Activated effector memory CD4-positive, alpha-beta T cell treated with anti-CD3 and anti-CD28 coated beads, Interleukin-2, amount 50 U/mL, for 16 hours (primary cell): ENCODE results near the gene ZXDC.

Experiments used
- DNase-seq: peaks from one replicate; pipeline ENCODE4 v3.0.0-alpha.2; 2020

Gene ZXDC

DNA sequence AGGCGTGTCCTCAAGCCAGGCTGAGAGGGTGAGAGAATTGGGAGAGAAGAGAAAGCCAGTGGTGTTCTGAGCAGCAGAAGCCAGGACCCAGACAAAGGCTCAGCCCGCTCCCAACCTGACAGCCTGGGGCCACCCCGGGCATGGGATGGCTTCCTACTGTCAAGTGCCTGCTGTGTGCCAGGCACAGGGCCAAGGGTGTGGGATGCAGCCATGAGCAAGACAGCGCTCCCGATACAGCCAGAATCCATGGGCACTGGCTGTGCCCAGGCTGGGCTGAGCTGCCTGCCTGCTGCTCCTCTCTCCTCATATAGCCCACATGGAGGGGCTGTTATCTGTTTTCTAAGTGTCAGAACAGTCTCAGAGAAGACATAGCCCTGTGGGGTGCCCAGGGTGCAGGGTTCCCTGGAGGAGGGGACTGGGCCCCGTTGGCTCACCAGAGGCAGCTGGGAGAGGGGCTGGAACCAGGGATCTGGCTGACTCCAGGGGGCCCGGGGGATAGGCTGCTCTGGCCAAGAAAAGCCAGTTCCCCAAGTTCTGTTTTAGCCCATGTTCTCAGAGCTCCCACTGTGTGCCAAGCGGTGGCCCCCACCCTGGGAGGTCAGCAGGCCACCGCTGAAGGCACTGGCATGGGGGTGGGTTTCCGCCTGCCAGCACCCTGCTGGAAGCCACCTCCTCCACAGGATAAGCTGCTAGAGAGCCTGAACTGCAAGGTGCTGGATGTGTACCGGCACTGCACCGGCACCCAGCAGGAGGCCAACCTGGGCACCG, 42.0 kb downstream of the ZXDC start:
- no peak for DNase-seq

DNA sequence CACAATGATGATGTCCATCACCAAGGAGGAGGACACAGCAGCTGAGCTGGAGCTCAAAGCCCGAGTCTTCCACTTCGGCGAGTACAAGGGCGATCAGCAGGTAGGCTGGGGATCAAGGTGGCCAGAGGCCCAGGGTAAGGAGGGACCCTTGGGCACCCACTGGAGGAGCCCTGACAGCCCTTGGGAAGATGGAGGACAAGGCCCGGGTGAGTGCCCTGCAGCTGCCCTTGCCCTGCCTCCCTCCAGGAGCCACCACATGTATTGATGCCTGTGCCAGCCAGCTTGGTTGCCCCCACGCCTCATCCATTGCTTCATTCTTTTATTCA, 42.6 kb downstream of the ZXDC start:
- DNase-seq: no peak

DNA sequence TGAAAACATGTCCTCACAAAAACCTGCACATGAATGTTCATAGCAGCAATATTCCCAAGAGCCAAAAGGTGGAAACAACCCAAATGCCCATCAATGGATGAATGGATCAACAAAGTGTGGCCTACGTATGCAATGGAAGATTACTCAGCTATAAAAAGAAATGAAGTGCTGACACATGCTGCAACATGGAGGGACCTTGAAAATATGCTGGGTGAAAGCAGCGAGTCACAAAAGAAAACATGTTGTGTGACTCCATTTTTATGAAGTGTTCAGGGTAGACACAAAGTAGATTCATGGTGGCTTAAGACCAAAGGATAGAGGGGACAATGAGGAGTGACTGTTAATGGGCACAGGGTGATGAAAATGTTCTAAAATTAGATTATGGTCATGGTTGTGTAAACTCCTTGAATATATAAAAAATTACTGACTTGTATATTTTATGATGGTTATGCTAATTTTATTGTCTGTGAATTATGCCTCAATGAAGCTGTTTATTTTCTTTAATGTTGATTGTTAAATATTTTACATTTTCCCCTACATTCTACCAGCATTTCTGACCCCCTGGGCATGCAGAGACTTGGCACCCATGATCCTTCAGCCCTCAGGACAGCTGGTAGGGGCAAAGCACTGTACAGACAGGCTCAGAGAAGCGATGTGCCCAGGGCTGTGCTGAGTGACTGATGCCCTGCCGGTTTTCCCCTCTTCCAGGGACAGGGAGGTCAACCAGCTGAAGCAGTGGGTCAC, 43.2 kb downstream of the ZXDC start:
- no peak for DNase-seq

DNA sequence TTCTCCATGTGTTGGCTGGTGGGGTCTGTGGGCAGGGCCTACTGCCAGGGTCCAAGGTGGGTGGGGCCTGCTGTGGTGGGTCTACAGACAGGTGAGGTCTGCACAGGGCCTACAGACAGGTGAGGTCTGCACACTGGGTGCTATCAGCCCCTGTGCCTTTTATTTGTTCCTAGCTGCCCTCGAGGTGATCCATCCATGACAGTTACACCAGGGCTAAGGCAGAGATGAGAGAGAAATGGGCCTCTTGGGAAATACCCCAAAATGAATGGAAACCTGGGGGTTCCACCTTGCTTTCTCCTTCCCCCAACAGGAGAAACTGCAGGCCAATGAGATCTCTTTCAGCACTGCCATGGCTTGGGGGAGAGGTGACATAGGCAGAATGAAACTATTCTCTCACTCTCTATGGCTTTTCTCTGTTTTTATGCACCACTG, 44.6 kb downstream of the ZXDC start:
- no peak for DNase-seq

DNA sequence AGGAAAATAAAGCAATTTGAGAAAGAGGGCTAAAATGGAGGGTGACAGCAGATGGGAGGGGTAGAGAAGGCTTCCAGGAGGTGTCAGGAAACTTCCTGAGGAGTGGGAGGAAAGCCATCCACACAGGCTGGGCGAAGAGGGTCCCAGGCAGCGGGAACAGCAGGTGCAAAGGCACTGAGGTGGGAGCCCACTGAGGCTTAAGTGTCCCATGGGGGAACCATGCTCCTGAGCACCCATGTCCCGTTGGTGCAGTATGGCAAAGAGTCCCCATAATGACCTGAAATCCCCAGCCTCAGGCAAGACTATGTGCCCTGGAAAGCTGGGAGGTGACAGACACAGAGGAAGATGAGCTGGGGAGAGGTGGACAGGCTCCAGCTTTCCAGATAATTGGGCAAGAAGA, 50.9 kb downstream of the ZXDC start:
- DNase-seq: no peak

DNA sequence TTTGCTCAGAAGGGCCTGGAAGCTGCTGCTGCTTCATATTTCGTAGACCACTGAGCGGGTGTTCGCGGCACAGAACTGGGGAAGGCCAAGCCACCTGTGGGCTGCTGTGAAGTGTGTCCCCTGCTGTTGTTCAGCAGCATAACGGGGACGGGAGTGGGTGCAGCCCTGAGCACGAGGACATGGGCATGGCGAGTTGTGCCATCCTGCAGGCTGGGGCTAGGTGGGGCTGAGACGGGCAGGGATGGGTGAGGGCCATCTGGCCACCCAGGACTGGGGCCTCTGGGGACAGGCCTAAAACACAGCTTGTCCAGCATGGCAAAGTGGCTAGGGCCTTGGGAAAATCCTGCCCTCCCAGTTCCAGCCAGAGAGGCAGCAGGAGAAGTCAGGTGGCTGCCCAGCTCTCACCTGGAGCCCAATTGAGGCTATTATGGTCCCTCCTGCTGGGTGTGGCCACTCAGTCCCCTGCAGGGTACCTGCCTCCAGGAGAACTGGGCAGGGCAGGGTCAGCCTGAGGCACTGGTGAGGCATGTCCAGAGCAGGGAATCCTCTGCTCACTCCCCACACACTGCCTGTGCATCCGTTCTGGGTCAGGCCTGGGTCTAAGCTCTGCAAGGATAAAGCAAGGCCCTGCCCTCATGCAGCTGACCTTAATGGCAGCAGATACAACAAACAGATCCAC, 51.5 kb downstream of the ZXDC start:
- no peak for DNase-seq

DNA sequence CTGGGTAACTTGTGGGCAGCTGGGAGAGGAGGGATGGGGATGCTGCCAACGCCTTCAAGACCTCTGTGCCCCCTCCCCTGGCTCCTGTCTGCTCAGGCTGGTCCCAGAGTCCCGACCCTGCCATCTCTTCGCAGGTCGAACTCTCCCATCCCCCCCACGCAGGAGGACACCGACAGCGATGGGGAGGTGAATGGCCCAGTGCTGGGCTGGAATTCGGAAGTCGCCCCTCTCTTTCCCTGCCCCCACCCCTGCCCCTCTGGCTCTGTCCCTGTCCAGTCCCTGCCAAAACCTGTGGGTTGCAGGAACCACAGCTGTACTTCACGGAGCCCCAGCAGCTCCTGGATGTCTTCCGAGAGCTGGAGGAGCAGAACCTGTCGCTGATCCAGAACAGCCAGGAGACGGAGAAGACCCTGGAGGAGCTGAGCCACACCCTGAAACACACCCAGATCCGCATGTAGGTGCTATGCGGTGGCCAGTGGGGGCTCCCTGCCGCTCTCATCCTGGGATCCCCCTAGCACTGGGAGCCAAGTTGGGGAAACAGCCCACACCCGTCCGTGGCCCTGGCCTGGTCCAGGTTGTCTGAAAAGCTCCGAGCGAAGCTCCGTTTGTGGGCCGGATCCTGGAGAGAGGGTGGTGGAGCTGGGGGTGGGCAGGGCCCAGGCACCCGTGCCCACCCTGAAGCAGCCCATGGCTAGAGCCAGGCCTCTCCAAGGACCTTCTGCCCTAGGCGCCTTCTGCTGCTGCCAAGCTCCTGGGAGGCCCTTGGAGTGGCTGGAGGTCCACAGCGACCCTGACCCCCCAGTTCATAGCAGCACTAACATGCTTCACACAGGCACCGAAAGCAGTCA, 52.3 kb downstream of the ZXDC start:
- DNase-seq: no peak

DNA sequence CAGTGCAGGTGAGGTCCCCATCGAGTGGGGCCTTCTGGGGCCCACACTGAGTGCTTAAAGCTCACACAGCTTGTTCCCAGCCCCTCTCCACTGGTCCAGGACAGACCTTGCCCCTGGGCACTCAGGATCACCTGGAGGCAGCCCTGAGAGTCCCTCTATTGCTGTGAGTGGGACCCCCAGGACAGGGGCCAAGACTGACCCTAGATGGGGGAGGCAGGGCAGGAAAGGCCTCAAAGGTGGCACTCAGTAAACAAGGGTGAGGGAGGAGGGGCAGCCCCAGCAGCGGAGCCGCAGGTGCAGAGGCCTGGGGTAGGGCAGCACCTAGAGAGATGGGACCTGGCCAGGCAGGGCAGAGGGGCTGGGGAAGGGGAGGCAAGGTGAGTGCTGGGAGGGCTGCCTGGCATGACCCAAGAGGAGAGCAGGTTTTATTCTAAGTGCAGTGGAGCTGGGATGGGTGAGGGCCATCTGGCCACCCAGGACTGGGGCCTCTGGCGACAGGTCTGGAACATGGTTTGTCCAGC, 53.1 kb downstream of the ZXDC start:
- DNase-seq: no peak

DNA sequence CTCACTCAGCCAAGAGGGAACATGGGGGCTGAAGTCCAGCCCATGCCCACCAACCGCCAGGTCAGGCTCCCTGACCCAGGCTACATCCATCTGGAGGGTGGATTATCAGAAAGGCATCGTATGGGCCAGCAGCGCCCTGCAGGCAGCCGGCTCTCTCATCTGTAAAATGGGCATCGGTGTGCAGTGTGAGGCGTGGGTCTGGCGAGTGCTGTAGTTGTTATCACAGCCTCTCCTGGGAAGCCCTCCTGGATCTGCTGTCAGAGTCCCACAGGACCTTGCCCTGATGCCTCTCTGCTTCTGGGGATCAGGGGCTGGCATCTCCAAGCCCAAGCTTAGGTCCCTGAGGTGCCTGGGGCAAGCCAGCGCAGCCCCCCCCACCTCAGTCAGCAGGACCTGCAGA, 53.6 kb downstream of the ZXDC start:
- no peak for DNase-seq

DNA sequence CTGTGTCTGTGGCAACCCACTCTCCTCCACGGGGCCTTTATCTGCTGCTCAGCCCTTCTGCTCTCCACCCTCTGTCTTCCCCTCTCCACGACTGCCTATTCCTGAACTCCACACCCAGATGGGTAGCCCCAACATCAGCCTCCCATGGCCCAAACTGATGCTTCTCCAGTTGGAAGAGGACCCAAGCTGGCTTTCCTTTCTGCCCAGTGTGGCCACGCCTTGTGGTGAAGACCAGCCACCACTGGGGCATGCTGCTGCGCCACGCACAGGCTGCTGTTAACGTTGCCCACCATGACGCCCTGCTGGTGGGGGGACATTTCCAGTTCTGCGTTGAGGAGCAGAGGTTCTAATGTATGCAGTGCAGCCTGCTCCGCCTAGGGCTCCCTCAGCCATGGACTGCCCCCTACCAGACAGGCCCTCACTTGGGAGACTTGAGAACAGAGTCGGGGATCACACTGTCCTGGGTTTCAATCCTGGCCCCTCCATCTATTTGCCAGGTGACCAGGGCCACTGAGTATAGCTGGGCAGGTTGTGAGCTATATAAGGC, 54.0 kb downstream of the ZXDC start:
- no peak for DNase-seq

DNA sequence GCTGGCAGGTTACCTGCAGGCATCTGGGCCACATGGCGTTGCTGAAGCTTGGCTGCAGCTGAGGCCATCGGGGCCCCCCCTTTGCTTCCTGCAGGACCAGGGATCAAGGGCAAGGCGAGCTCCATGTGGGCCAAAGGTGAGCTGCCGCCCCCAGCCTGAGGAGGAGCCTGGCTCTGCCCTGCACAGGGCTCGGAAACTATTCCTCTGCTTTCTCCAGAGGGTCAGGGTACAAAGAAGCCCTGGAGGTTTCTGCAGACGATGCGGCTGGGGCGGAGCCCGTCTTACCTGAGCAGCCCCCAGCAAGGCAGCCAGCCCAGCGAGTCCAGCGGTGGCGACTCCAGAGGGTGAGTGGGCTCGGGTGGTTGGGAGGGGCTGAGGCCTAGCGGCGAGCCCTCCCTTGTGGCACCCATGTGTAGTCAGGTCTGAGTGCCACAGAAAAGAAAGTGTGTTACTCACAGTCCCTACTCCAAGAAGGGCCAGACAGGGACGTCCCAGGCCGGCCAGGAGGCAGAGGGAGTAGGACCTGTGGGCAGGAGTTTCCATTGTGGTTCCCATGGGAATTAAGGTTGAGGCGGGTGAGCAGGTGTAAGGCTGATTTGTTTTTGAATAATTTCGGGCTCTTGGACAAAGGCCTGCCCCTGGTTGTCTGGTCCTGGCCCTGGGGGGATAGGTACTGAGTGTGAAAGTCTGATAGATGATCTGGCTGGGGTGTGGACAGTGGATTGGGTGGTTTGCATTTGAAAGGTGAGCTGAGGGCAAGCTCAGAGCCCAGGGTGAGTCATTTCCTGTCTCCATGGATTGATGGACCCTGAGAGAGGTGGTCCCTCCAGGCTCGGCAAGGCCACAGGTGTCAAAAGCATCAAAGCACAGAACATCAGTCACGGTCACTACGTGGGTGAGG, 55.6 kb downstream of the ZXDC start:
- DNase-seq: no peak

DNA sequence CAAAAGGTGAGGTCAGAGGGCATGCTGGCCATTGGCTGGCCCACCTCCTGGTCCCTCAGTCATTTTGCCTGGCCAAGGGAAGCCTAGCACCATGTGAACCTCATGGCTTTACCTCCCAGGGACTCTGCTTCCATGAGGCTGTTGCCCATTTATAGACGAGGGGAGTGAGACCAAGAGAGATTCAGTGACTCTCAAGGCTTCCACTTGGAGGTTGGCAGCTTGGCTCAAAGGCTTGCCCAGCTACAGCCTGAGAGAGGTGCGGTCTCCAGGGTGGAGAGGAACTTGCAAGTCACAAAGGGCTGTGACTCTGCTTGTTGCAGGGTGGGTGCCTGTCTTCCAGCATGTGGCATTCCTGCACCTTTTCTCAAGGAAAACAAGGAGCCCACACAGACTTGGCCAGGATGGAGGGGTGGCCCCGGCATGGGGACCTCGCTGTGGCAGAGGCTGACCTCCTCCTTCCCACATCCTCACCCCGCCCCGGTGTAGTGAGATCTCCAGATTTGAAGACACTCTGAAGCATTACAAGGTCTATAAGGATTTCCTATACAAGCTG, 56.5 kb downstream of the ZXDC start:
- DNase-seq: no peak

DNA sequence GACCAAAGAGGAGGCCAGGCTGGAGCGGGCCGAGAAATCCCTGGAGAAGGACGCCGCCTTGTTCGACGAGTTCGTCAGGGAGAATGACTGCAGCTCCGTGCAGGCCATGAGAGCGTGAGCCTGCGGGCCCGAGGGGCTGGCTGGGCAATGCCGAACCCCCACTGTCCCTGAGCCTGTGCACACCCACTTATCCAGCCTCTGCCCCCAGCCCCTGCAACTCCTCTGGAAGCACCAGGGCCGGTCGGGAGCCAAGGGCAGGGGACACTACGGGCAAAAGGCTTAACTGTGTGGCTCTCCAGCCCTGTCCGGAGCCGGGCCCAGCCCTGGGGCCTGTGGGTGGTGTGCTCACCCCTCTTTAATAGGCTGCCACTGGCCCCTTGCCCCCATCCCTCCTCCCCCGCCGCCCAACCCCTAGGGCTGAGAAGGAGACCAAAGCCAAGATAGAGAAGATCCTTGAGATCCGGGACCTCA, 57.0 kb downstream of the ZXDC start:
- DNase-seq: no peak

DNA sequence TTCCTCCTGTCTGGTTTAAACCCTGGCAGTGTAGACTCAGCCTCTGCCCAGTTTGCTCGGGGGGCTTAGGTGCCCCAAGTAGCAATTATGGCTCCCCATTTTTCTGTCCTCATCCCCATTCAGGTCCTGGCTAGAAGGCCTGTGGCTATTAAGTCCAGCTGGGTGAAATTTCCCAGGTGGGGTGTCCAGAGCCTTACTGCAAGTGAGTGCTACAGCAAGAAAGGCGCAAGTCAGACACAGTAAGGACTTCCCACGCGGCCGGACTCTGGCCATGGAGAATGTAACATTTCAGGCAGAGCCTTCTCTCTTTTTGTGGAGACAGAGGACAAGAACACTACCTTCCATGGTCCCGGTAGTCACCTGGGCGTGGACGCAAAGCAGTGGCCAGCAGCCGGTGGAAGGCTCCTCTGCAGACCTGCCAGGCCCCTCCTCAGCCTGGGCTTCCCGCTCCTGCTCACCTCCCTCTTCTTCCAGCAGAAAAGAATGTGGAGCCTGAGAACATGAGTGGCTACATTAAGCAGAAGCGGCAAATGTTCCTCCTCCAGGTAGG, 57.6 kb downstream of the ZXDC start:
- no peak for DNase-seq

DNA sequence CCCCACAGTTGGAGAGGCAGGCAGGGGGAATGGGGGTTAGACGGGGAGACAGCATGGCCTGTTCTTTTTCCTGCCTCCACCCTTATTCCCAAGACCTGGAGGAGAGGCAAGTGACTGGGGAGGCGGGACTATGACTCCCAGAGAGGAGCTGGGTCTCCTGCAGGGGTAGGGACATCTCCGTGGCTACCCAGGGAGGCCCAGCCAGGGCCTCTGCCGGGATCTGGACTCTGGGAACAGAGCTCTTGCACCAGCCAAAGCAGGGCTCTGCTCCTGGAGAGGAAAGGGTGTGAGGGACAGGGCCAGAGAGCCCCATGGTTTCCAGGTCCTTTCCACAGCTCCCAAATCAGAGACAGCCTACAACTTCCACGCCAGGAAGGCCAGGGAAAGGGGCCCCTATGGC, 58.2 kb downstream of the ZXDC start:
- no peak for DNase-seq

DNA sequence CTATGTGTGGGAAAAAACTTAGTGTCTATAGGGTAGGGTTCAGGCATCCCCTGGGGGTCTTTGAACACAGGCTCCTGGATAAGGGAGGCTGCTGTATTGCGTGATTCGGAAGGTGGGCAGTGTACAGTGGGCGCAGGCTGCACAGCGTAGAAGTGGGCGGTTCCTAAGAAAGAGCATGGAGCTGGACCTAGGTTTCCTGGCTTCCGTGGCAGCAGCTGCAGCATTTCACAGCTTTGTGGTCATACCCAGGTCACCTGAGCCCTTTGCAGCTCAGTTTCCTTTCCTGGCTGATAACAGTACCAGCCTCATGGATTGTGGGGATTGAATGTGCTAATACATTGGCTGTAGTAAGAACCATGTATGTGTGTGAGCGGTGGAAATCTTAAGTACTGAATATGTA, 58.7 kb downstream of the ZXDC start:
- no peak for DNase-seq

DNA sequence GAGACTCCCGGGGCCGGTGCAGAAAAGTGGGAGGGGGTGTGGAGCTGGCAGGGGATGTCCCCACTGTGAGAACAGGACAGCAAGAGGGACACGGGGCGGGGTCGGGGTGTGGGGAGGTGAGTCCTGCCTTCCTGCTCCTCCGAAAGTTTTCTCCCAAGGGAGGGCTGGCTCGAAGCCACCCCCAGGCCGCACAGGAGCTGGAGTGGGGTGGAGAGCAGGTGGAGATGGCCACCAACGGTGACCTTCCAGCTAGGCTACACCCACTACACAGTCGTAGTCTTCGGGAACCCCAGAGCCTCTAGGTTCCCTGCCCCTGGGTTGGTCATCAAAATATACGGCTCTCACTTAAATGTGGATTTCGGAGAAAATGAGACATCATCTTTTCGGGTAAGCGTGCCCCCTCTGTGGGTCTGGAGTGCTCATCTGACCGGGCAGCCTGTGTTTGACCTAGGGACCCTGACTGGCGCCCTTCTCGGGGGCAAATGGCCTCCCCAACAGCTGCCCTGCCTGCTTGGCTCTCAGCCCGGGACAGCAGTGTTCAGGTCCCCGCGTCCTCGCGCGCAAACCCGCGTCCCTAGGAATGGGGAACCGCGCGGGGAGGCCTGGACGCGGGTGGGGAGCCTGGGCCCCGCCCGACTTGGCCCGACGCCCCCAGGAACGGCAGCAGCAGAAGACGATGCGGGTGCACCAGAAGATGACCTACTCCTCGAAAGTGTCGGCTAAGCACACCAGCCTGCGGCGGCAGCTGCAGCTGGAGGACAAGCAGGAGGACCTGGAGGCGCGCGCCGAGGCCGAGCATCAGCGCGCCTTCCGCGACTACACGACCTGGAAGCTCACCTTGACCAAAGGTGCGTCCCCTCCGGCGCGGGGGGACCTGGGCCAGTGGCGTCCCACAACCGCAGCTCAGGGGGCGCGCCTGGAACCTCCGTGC, 59.8 kb downstream of the ZXDC start:
- DNase-seq: no peak

DNA sequence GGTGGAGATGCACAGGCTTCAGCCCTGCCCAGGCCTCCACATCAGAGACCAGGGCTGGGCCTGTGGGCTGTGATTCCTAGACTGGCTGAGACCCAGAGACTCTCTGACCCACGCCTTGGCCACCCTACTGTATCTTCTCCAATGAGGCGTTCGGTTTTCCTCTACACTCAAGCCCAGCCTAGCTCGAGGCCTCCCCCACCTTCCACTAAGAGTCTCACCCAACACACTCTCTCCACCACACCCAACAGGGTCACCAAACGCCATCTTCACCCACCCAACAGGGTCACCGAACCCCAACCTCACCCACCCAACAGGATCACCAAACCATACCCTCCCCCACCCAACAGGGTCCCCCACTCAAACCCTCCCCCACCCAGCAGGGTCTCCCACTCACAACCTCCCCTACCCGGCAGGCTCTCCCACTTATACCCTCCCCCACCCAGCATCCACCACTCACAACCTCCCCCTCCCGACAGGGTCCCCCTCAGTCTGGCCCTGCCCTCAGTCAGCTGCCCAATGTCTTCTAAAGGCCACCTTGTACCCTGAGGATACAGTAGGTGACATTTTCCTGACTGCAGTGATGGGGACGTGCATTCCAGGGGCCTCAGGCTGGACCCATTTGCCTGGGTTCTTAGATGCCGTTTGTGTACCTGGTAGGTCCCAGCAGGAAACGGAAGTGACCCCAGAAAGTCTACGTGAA, 60.6 kb downstream of the ZXDC start:
- DNase-seq: no peak

DNA sequence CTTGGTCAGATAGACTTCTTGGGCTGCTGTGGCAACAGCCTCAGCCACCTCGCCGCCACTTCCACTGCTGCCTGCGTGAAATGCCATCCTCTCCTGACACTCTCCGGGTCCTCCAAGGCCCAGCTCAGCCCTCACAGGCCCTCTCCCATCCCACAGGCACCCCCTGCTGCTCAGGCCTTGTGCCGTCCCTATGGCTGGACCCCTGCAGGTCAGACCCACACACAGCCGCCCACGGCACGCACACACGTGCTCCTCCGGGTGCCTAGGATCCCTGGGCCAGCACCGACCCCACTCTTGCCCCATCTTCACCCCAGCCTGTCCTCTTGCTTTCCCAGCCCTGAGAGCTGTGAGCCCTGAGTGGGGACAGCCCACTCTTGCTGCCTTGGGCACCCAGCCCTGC, 61.3 kb downstream of the ZXDC start:
- no peak for DNase-seq
